Memory B cell (primary cell): ENCODE results near the gene AAGAB.

Experiments used
- ATAC-seq: fragments of 150-1000 bp; cut with Tn5 transposase; 2 replicates; pipeline ENCODE4 v1.10.0; 2021; ENCODE audit warnings: low read depth, mild to moderate bottlenecking, moderate library complexity
- DNase-seq, 2 donors: peaks; one replicate each; pipeline ENCODE4 v3.0.0; 2022; ENCODE audit warnings: low spot score in 2 of 2
- H3K27ac Mint-ChIP-seq: one replicate; pipeline ENCODE4 v1.8.0; 2022; ENCODE audit warnings: mild to moderate bottlenecking, moderate library complexity, mixed read lengths
- H3K27me3 Mint-ChIP-seq: one replicate; pipeline ENCODE4 v1.8.0; 2022; ENCODE audit warnings: mixed read lengths
- H3K36me3 Mint-ChIP-seq: one replicate; pipeline ENCODE4 v1.8.0; 2022; ENCODE audit warnings: mild to moderate bottlenecking, mixed read lengths
- H3K4me1 Mint-ChIP-seq: one replicate; pipeline ENCODE4 v1.8.0; 2022; ENCODE audit warnings: mixed read lengths
- H3K4me3 Mint-ChIP-seq: one replicate; pipeline ENCODE4 v1.8.0; 2022; ENCODE audit warnings: mild to moderate bottlenecking, moderate library complexity, mixed read lengths
- H3K9me3 Mint-ChIP-seq: one replicate; pipeline ENCODE4 v1.8.0; 2022; ENCODE audit warnings: mixed read lengths

AAGAB gene

DNA sequence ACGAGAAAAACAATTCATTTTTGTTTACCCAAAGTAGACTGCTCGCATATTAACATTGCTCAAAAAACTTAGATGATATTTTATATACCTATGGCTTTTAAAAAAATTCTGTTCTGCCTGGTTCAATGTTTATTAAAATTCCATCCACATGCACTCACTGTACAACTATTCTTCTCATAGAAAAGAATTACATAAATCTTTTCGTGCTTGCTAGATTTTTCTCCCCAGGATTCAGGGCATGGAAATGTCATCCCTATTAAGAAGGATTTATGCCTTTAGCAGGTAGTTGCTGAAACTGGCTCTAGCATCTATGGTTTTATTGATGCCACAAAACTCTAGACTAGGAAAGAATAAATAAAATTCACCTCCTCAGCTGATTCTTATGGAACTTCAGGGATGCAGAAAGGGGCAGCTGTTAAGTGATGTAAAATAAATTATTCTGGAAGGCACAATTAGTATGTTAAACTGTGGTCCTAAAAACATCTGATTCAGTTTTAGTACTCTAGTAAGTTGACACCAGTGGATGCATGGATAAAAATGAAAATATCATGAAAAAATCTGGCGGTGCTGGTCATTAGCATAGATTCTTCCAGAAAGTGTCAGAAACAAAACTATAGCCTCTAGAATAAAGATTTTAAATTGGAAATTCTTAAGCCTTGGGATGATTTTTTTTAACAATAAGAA, 41.6 kb downstream of the AAGAB start:
- H3K4me3 Mint-ChIP-seq: no peak overlapping the region
- no peaks in the 10 kb centered on the region for H3K4me1 Mint-ChIP-seq
- peaks cover 13% of the 10 kb centered on the region for H3K36me3 Mint-ChIP-seq
- H3K27ac Mint-ChIP-seq: no peak overlapping the region
- DNase-seq (no peak), ATAC-seq (no peak)
- H3K27me3 Mint-ChIP-seq: no peaks in the 10 kb centered on the region
- H3K9me3 Mint-ChIP-seq: no peaks in the 10 kb centered on the region

DNA sequence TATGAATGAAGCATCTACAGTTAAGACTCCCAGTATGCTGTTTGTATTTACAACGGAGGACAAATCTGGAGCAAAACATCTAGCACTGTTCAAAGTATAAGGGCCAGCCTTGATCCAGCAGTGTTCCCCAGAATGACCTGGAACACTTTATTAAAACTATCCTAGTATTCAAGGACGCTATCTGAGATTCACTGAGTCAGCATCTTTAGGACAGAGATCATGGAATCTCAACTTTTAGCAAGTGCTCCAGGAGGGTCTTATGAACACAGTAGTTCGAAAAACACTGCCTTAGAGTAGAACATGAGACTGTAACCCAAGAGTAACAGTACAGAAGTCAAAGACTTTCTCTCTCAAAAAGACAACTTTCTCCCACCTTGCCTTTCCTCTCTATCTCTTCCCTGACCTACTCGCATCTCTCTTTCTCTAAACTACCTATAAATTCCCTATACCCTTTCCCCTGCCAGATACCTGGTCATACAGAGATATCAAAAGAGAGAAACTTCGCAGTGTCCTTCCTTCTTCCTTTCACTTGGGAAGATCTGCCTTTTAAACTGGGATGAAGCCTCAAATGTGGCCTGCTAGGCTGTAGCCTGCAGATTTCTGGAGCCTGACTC, 43.8 kb downstream of the AAGAB start:
- H3K36me3 Mint-ChIP-seq: peaks cover 20% of the 10 kb centered on the region
- H3K4me3 Mint-ChIP-seq: no peak overlapping the region
- H3K27me3 Mint-ChIP-seq: no peaks in the 10 kb centered on the region
- no peak for DNase-seq
- no peak for ATAC-seq
- no peaks in the 10 kb centered on the region for H3K9me3 Mint-ChIP-seq
- no peaks in the 10 kb centered on the region for H3K4me1 Mint-ChIP-seq
- H3K27ac Mint-ChIP-seq: peak overlapping the region; percentile 6

DNA sequence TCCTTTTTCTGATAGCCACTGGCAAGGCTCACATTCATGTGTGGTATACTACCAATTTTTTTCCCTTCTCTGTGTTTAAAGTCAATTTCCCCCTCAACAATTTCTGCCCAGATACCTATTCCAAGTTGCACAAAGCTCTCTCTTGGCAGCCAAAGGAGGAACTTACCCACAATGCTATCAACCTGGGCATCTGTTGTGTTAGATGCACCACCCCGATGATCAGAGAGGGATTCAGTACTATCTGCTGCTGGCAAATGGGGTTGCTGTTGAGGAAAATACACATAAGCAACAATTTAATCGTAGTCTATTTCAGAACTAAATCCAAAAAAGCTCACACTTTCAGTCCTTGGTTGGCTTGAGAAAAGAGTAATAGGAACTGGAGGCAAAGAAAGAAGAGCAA, 46.1 kb downstream of the AAGAB start:
- H3K27ac Mint-ChIP-seq: no peak overlapping the region
- H3K4me1 Mint-ChIP-seq: no peaks in the 10 kb centered on the region
- DNase-seq: no peak
- H3K36me3 Mint-ChIP-seq: peaks cover 32% of the 10 kb centered on the region
- H3K9me3 Mint-ChIP-seq: no peaks in the 10 kb centered on the region
- ATAC-seq: no peak
- H3K4me3 Mint-ChIP-seq: no peak overlapping the region
- H3K27me3 Mint-ChIP-seq: no peaks in the 10 kb centered on the region

DNA sequence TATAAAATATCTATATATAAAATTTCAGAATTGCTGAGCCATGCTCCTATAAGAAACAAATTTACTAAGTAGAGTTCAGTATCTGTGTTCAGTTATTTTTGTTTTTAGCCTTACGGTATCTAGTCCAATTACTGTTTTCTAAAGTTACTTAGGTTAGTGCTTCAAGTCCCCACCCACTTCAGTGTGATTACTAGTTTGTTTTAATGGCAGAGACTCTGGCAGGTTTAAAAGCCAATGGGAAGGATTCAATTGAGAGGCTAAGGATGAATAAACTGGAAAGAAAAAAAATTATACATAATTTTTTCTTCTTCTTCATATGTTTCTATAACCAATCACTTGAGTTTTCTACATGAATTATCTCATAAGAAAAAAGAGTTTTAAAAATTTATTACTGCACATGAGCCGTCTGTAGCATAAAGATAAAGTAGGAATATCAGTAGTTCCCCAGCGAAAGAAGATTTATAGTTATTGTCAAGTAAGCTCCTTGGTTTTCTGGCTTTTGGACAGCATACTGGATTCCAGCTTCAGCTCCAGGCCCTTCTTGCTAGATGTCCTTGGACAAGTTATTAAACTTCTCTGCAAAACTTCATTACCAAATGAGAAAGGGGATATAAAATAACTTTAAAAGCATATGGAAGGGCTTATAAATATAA, 46.8 kb downstream of the AAGAB start:
- DNase-seq (no peak), ATAC-seq (no peak)
- Mint-ChIP-seq H3K27ac (no peak overlapping the region), H3K36me3 (peaks cover 37% of the 10 kb centered on the region), H3K4me3 (no peak overlapping the region), H3K27me3 (no peaks in the 10 kb centered on the region), H3K9me3 (no peaks in the 10 kb centered on the region), H3K4me1 (no peaks in the 10 kb centered on the region)

DNA sequence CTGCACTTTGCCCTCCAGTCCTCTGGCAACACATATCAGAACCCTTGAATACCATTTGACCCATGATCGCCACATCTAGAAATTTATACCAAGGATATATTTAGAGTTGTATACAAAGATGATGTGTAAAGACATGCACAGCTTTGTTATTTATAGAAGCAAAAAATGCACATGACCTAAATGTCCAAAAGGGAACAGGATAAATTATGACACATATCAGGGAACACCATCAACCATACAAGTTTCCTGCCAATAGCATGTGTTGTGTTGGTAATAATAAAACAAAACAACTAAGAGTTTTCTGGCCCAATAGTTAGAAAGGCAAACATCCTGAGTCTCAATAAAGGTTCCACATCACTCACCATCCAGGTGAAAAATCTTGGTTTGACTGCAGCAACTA, 51.5 kb downstream of the AAGAB start:
- ATAC-seq (no peak), DNase-seq (no peak)
- H3K9me3 Mint-ChIP-seq: no peaks in the 10 kb centered on the region
- no peaks in the 10 kb centered on the region for H3K27me3 Mint-ChIP-seq
- H3K4me1 Mint-ChIP-seq: peaks cover 6% of the 10 kb centered on the region
- peaks cover 33% of the 10 kb centered on the region for H3K36me3 Mint-ChIP-seq
- no peak overlapping the region for H3K4me3 Mint-ChIP-seq
- no peak overlapping the region for H3K27ac Mint-ChIP-seq

DNA sequence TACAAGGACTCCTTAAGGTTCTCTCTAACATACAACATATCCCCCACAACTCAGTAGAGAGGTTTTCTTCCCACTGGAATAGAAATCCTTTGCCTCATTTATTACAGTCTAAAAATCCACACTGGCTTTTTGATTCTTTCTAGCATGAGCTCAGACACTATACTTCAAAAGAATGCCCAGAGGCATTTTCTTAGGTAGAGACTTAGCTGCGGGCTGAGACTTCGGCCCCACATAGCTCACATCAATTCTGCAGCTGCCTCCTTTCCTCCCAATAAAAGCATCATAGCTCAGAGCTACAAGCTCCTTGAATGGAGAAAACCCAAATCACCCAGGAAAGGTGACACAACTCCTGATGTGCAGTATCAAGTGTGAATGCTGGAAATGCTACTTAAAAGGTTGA, 52.4 kb downstream of the AAGAB start:
- H3K4me3 Mint-ChIP-seq: no peak overlapping the region

DNA sequence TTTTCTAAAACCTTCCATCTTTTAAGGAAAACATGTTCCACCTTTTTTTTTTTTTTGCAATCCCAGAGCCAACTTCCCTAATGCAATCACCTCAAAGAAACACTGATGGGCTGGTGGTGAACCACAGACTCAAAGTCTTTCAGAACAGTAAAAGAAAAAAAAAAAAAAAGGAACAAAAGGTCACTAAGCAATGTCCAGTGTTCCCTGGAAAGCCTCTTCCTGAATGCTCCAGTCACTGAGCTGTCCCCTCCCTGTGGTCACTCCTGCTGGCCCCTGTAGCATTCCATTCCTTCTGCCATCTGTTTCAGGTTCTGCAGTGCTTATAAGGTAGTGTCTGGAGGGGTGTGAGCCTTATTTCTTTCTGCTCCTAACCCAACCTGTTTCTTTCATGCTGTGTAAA, 53.3 kb downstream of the AAGAB start:
- Mint-ChIP-seq H3K9me3 (no peaks in the 10 kb centered on the region), H3K4me1 (peaks cover 17% of the 10 kb centered on the region), H3K27ac (no peak overlapping the region), H3K4me3 (no peak overlapping the region), H3K27me3 (no peaks in the 10 kb centered on the region), H3K36me3 (peaks cover 34% of the 10 kb centered on the region)
- DNase-seq (no peak), ATAC-seq (no peak)

More for the DNA sequence above, 52.4 kb downstream of the AAGAB start:
- Mint-ChIP-seq H3K4me1 (peaks cover 13% of the 10 kb centered on the region), H3K27ac (no peak overlapping the region), H3K27me3 (no peaks in the 10 kb centered on the region), H3K36me3 (peaks cover 35% of the 10 kb centered on the region), H3K9me3 (no peaks in the 10 kb centered on the region)
- no peak for ATAC-seq
- DNase-seq: no peak

DNA sequence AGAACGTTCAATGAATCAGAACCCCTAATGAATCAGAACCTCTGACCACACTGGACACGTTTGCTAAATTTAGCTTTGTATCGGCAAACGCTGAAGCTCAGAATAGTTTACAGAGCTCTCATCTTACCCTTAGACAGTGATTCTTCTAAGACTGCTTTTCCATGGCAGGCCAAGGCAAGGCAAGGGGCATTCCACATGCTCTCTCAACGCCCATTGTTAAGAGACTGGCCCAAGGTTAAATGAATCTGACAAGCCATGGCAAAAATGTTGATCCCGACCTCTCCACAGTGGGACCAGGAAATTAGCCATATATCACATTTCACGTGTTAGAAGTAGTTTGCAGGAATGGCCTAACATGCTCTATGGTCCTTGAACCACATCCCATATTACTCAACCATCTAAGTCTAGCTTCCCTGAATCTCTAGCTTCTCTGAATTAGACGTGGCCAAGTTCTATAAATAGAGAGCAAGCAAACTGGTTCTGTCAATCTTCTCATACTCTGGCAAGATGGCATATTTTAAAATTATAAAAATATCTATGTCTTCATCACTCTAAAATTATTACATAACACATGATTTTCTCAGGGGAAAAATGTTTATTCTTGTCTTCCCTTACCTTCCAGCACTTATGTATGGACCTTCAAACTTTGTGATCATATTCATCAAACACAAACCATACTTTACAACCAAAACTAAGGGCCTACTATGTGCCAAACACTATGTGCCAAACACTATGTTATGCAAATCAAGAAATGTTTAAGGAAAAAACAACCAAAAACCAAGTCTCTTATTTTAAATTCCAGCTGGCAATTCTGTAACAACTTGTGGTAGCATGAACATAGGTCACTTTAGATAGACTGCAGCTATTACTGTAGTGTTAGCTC, 54.3 kb downstream of the AAGAB start:
- Mint-ChIP-seq H3K27ac (no peak overlapping the region), H3K36me3 (peaks cover 30% of the 10 kb centered on the region), H3K27me3 (no peaks in the 10 kb centered on the region), H3K4me3 (no peak overlapping the region), H3K4me1 (peaks cover 20% of the 10 kb centered on the region), H3K9me3 (no peaks in the 10 kb centered on the region)
- ATAC-seq: no peak
- no peak for DNase-seq

DNA sequence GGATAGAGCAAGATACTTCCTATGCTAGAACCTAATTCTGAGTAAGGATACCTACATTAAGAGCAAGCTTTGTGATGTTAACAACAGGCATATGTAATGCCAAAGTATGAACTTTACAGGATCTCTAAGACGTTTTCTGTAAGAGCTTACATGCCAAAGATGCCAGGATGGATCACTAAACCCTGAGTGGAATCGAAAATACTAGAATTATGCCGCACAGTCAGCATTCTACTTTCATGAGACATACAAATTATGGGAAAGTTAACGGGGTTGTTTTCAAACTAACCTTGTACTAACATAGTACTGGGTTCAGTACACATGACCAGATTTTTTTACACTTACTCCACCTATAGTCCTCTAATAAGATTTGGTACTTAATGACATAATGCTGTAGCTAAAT, 55.1 kb downstream of the AAGAB start:
- Mint-ChIP-seq H3K27me3 (no peaks in the 10 kb centered on the region), H3K4me3 (no peak overlapping the region), H3K9me3 (no peaks in the 10 kb centered on the region), H3K4me1 (peaks cover 20% of the 10 kb centered on the region), H3K36me3 (peaks cover 27% of the 10 kb centered on the region), H3K27ac (peak overlapping the region; percentile 6)
- ATAC-seq: no peak
- no peak for DNase-seq

DNA sequence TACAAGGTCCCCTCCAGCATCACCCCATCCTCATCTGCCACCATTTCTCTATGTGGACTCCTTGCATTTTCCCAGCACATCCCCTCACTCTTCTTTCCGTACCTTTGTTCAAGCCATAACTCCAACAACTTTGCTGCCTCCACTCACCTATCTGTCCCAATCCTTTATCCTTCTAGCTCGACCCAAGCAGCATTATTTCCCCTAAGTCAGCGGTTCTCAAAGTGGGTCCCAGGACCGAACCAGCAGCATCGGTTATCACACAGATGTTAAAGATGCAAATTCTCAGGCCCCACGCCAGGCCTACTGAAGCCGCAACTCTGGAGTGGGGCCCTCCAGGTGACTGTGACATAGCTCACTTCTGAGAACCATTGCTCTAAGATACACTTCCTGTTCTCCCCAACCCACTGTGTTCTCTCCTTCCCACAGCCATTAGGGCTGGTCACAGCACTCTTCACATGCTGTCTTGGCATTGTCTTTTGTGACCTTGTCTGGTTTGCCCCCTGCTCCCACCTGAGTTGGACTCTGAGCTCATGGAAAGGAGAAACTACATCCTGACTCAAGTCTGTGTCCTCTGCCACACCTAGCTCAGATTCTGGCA, 56.2 kb downstream of the AAGAB start:
- peak overlapping the region; percentile 7 for H3K4me3 Mint-ChIP-seq
- H3K36me3 Mint-ChIP-seq: peaks cover 28% of the 10 kb centered on the region
- DNase-seq (peak in 1 of 2 donors; percentile 38), ATAC-seq (peak; percentile 98)
- peak overlapping the region; percentile 84 for H3K27ac Mint-ChIP-seq
- H3K27me3 Mint-ChIP-seq: no peaks in the 10 kb centered on the region
- no peaks in the 10 kb centered on the region for H3K9me3 Mint-ChIP-seq
- peaks cover 22% of the 10 kb centered on the region for H3K4me1 Mint-ChIP-seq

DNA sequence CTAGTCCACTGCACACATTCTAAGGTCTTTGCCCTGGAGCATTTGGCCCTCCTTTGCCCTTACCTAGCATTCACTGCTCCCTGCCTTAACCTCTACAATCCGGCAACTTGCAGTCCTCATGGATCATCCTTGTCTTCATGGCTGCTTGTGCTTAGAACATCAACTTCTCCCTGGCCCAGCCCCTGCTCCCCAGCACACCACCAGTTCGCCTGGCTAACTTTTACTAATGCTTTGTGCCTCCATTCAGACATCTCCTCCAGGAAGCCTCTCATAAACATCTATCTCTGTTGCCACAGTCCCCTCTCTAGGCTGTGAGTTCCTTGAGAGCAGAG, 57.1 kb downstream of the AAGAB start:
- Mint-ChIP-seq H3K4me1 (peaks cover 22% of the 10 kb centered on the region), H3K36me3 (peaks cover 26% of the 10 kb centered on the region), H3K27me3 (no peaks in the 10 kb centered on the region), H3K27ac (peak overlapping the region; percentile 83), H3K9me3 (no peaks in the 10 kb centered on the region), H3K4me3 (no peak overlapping the region)
- no peak for DNase-seq
- ATAC-seq: no peak

DNA sequence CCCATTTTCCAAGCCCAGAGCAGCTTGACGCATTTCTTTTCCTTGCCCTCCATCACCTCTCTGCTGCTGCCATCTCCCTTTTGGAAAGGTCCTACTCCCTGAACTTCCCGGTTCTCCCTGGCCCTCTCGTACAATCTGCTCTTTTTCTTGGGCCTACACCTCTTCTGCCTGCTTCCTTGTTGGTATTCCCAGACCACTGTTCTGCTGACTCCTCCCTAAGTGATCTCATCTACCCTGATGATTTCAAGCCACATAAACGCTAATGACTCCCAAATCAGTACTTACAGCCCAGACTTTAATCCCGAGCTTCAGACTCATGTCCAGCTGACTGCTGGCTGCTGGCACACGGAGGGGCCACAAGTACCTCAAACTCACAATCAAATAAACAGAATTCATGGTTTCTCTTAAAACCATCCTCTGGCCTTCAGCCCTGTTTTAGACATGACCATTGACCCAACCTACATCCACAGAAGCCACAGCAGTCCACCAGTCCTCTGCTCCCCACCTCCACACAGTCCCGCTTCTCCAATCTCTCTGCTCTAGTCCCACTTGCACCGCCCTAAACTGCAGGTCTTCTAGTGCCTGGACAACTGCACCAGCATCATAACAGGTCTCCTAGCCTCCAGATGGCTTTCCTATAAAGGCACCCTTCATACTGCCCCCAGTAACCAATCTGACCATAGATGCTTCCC, 57.6 kb downstream of the AAGAB start:
- no peak overlapping the region for H3K4me3 Mint-ChIP-seq
- peak overlapping the region; percentile 83 for H3K27ac Mint-ChIP-seq
- no peaks in the 10 kb centered on the region for H3K27me3 Mint-ChIP-seq
- H3K9me3 Mint-ChIP-seq: no peaks in the 10 kb centered on the region
- peaks cover 22% of the 10 kb centered on the region for H3K4me1 Mint-ChIP-seq
- H3K36me3 Mint-ChIP-seq: peaks cover 30% of the 10 kb centered on the region
- ATAC-seq (no peak), DNase-seq (no peak)

DNA sequence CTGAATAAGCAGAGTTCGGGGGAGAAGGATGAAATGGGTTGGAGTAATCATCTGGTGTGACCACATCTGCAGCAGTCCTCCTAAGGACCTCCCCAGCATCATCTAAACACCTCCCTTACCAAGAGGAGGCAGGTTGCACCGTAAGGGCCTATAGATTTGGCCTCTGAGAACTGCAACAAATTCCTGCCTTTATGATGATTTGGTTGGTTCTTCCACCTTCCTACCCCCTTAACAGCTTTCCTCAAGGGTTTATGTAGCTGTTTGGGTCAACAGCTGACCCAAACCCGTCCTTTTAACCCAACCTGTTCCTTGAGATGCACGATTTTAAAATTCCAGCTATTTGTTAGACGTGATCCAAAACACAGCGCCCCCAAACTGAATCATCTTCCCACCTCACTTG, 58.2 kb downstream of the AAGAB start:
- no peak for ATAC-seq
- no peak for DNase-seq
- Mint-ChIP-seq H3K36me3 (peaks cover 30% of the 10 kb centered on the region), H3K27ac (peak overlapping the region; percentile 83), H3K4me3 (no peak overlapping the region), H3K27me3 (no peaks in the 10 kb centered on the region), H3K9me3 (no peaks in the 10 kb centered on the region), H3K4me1 (peaks cover 22% of the 10 kb centered on the region)
